Heart left ventricle (tissue), 16 donors: ENCODE results near the gene GGCX. TPM values are rescaled to one million over a fixed set of nuclear protein-coding genes. Genes with fewer than 3 reads are reported as not detected.

Experiments used
- ATAC-seq, 4 donors: fragments of 200-7000 bp; cut with Tn5 transposase; one replicate each; pipeline ENCODE4 v1.9.1; 2020 to 2022; ENCODE audit warnings: moderate library complexity in 4 of 4, mild to moderate bottlenecking in 3 of 4, moderate number of reproducible peaks in 1 of 4
- DNase-seq, 5 donors: peaks; one replicate each; pipeline ENCODE4 v3.0.0-alpha.2; 2020
- H3K27ac ChIP-seq, 12 donors: fragments of 200-600 bp; sonication (generic) in 4 of 12; one replicate each; pipeline versions ENCODE4 v1.5.0 to v1.8.0; 2016 to 2022; ENCODE audit warnings: mild to moderate bottlenecking in 2 of 12
- H3K27me3 ChIP-seq, 9 donors: fragments of 200-600 bp; sonication (generic) in 2 of 9; one replicate each; pipeline versions ENCODE4 v1.5.1 to v1.8.0; 2016 to 2022; ENCODE audit warnings: mild to moderate bottlenecking in 3 of 9
- H3K36me3 ChIP-seq, 9 donors: fragments of 200-600 bp; sonication (generic) in 2 of 9; one replicate each; pipeline versions ENCODE4 v1.5.0 to v1.8.0; 2018 to 2022; ENCODE audit warnings: mild to moderate bottlenecking in 2 of 9
- H3K4me1 ChIP-seq, 12 donors: fragments of 200-600 bp; sonication (generic) in 4 of 12; one replicate each; pipeline versions ENCODE4 v1.5.0 to v1.8.0; 2016 to 2022; ENCODE audit warnings: mild to moderate bottlenecking in 3 of 12
- H3K4me3 ChIP-seq, 12 donors: fragments of 200-600 bp; sonication (generic) in 4 of 12; one replicate each; pipeline versions ENCODE4 v1.5.0 to v1.8.0; 2017 to 2022; ENCODE audit warnings: mild to moderate bottlenecking in 9 of 12, moderate library complexity in 4 of 12
- H3K9me3 ChIP-seq, 12 donors: fragments of 200-600 bp; sonication (generic) in 4 of 12; one replicate each; pipeline versions ENCODE4 v1.5.0 to v1.8.0; 2016 to 2022; ENCODE audit warnings: mild to moderate bottlenecking in 1 of 12
- CTCF ChIP-seq, 12 donors: fragments of 200-600 bp; sonication (generic) in 4 of 12; IDR thresholded peaks; one replicate each; pipeline versions ENCODE4 v1.5.0 to v1.8.0; 2018 to 2022; ENCODE audit warnings: antibody characterized with exemption in 12 of 12, mild to moderate bottlenecking in 5 of 12
- POLR2A ChIP-seq, 2 donors: fragments of 450-650 bp; IDR thresholded peaks; one replicate each; pipeline ENCODE4 v1.6.1; 2017; ENCODE audit warnings: antibody characterized with exemption in 2 of 2, mild to moderate bottlenecking in 2 of 2, moderate library complexity in 2 of 2
- WGBS, 4 donors: extraction: QIAGEN DNeasy Blood & Tissue Kit in 2 of 4; methylation state at CpG; one replicate each; pipeline versions ENCODE4 v1.1.5 to v1.1.7; 2013 to 2018; 5-methylcytosine and 5-hydroxymethylcytosine counted together
- intact Hi-C, 10 donors: fragments of 100-400 bp; cut with DNase I; formaldehyde crosslinking; loops; one replicate each; pipeline versions ENCODE4 v1.11.1 to v1.14.2; 2022
- polyA plus RNA-seq, 2 donors: library from polyadenylated mRNA; stranded (reverse); fragments of 200-250 nt; gene quantifications; one replicate each; pipeline ENCODE4 v1.2.3, GENCODE V29; 2013
- total RNA-seq, 9 donors: library from RNA; depleted of rRNA in 2 of 9; stranded (reverse); fragments of >200 nt in 2 of 9; fragmentation: NEBNext Ultra II Directional in 3 of 9; extraction: Animal tissue kit (Norgen Biotek cat#: 25700) in 3 of 9; gene quantifications; one replicate each; pipeline versions ENCODE4 v1.1.0 to v1.2.4, GENCODE V29; 2016 to 2023
- donor health status: ischemic (EF 13 %, LVEDD 7.1; RV severe dilation, severe dysfunction).
- donor health status: healthy with polysubstance abuse.
- donor health status: DM: no; HTN: yes; CAD: no.
- donor health status: DM: no; HTN: no; CAD: no.
- donor health status: ischemic (EF 25% LVEDD 6.9; RV normal size, moderate dysfunction).
- donor health status: ischemic (EF 25% LVEDD 5.7; RV mildly dilated, moderate dysfunction).
- donor health status: healthy.
- donor health status: DM: yes; HTN: yes; CAD: no.
- donor health status: ischemic (EF 35%, LVEDD 5.7; RV mildly dilated, moderate dysfunction).
- donor health status: nonischemic (EF 11% LVEDD 7.7; RV severe dilation, severe dysfunction).
- donor health status: DM: yes; HTN: yes; CAD: no.
- donor health status: PGD.
- donor health status: ischemic (EF 29% LVEDD 5.4; RV normal size, mild dysfunction).
- donor health status: nonischemic (EF 23%, LVEDD 6.1; RV moderate dilation, normal function).

Gene GGCX
- total and polyA plus RNA-seq, 11 donors = 12.6 to 30.7 (median 20.8) TPM

- peak; percentile 45 to 84 (median 62) for DNase-seq
- peak overlapping the region in 8 of 12 donors; percentile 10 to 60 (median 32) for H3K4me3 ChIP-seq
- peaks cover 0 to 11% (median 0%) of the 10 kb centered on the region in 9 donors for H3K36me3 ChIP-seq
- H3K9me3 ChIP-seq = no peaks in the 10 kb centered on the region
- peaks cover 0 to 54% (median 19%) of the 10 kb centered on the region in 12 donors for H3K4me1 ChIP-seq
- TF ChIP-seq CTCF (IDR thresholded peaks at IDR 0.05) (no peak), POLR2A (IDR thresholded peaks at IDR 0.05) (no peak)
- intact Hi-C loops = no loop called here
- WGBS, 4 donors = 61 to 69% (median 63%) methylated on average over 19 of the region's 19 CpGs
- H3K27me3 ChIP-seq = no peaks in the 10 kb centered on the region
- peak overlapping the region; percentile 41 to 90 (median 60) for H3K27ac ChIP-seq
- peak; percentile 14 to 76 (median 67) for ATAC-seq
Measured at GRCh38 chr2:85578243-85579180, 17.2 kb upstream of the GGCX start.

GRCh38 chr2:85577386-85578242 lies 16.3 kb upstream of the GGCX start, which contains the start of gene VAMP8:
VAMP8 (plus strand) TSS chr2:85577586; CDS start chr2:85577647, 61 bp downstream.
- Histone ChIP-seq H3K36me3 (peaks cover 0 to 11% (median 0%) of the 10 kb centered on the region in 9 donors), H3K4me1 (peaks cover 0 to 45% (median 18%) of the 10 kb centered on the region in 12 donors), H3K27ac (peak within 1 kb of the TSS; percentile 41 to 90 (median 60)), H3K4me3 (peak within 1 kb of the TSS in 9 of 12 donors; percentile 10 to 60 (median 29)), H3K27me3 (no peaks in the 10 kb centered on the region), H3K9me3 (no peaks in the 10 kb centered on the region)
- 51 to 60% (median 56%) methylated on average over 19 of the region's 19 CpGs for WGBS, 4 donors
- ATAC-seq (peak; percentile 16 to 53 (median 48)), DNase-seq (peak in 2 of 5 donors; percentile 62 to 75)
- no peak for TF ChIP-seq CTCF (IDR thresholded peaks at IDR 0.05)
- TF ChIP-seq POLR2A (IDR thresholded peaks at IDR 0.05) = no peak
- intact Hi-C loops = no loop called here

GRCh38 chr2:85577063-85577385 lies 15.7 kb upstream of the GGCX start:
- ATAC-seq = no peak
- Histone ChIP-seq H3K9me3 (no peaks in the 10 kb centered on the region), H3K36me3 (peaks cover 0 to 7% (median 0%) of the 10 kb centered on the region in 9 donors), H3K27me3 (no peaks in the 10 kb centered on the region), H3K4me1 (peaks cover 0 to 40% (median 18%) of the 10 kb centered on the region in 12 donors), H3K4me3 (peak overlapping the region in 5 of 12 donors; percentile 28 to 60 (median 50)), H3K27ac (peak overlapping the region in 5 of 12 donors; percentile 63 to 90 (median 69))
- intact Hi-C loops = no loop called here
- no peak for DNase-seq
- 74 to 79% (median 77%) methylated on average over 3 of the region's 3 CpGs for WGBS, 4 donors
- TF ChIP-seq CTCF (IDR thresholded peaks at IDR 0.05) (no peak), POLR2A (IDR thresholded peaks at IDR 0.05) (no peak)
